SK-N-MC (cell line): Measurements from ENCODE around the gene MRO.

Source experiments
- DNase-seq: peaks from one replicate; pipeline ENCODE4 v3.0.0-alpha.2; 2011; ENCODE audit warnings: low read depth, low spot score
- H3K27ac ChIP-seq: fragments of 200-600 bp; sonication (generic); 2 replicates; pipeline ENCODE4 v1.5.1; 2016; ENCODE audit warnings: mixed run types
- H3K36me3 ChIP-seq: fragments of 200-600 bp; sonication (generic); 2 replicates; pipeline ENCODE4 v1.6.1; 2017; ENCODE audit warnings: antibody characterized with exemption, low read length, mixed read lengths; ENCODE audit not compliant: insufficient read depth
- H3K4me3 ChIP-seq: fragments of 200-600 bp; sonication (generic); 2 replicates; pipeline ENCODE4 v1.5.1; 2016
- H3K9ac ChIP-seq: fragments of 200-600 bp; sonication (generic); 2 replicates; pipeline ENCODE4 v1.8.0; 2017; ENCODE audit warnings: mixed run types, mixed read lengths; ENCODE audit not compliant: insufficient read length
- H3K9me3 ChIP-seq: fragments of 200-600 bp; sonication (generic); 2 replicates; pipeline ENCODE4 v1.6.1; 2017; ENCODE audit warnings: low read depth, mild to moderate bottlenecking, antibody characterized with exemption, low read length, moderate library complexity, mixed read lengths
- EZH2 ChIP-seq: fragments of 200-600 bp; sonication (generic); IDR thresholded peaks from one replicate; pipeline ENCODE4 v1.6.1; 2017; ENCODE audit warnings: antibody characterized with exemption
- FOXP2 ChIP-seq: optimal IDR thresholded peaks from 2 replicates; pipeline ENCODE3; 2011; ENCODE audit warnings: mild to moderate bottlenecking, moderate library complexity; ENCODE audit not compliant: insufficient read depth; ENCODE audit errors: extremely low read length, control extremely low read depth
- POLR2AphosphoS5 ChIP-seq: IDR thresholded peaks from 2 replicates; pipeline ENCODE4 v1.6.1; 2012; ENCODE audit warnings: mild to moderate bottlenecking, low read depth, low read length, borderline replicate concordance

Gene MRO

DNA sequence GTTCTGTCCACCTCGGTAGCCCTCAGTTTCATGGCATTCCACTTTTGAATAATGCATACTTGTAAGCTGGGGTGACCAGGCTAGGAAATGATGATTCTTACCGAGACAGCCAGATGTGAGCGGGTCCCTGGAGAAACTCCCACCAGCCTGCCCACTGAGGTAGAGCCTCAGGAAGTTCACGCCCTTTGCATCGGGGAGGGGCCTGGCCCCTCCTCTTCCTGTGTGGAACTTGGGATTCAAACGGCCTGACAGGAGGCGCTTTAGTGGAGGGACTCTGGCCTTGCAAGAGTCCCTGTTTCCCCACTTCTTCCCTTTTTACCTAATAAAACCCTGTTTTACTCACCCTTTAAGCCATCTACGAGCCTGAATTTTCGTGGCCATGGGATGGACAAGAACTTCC is 44.6 kb downstream of the MRO start:
- no peak overlapping the region for H3K27ac ChIP-seq
- H3K9me3 ChIP-seq: no peaks in the 10 kb centered on the region
- H3K4me3 ChIP-seq: no peak overlapping the region
- no peaks in the 10 kb centered on the region for H3K36me3 ChIP-seq
- no peak overlapping the region for H3K9ac ChIP-seq
- no peak for DNase-seq
- TF ChIP-seq POLR2AphosphoS5: no peak
- TF ChIP-seq FOXP2: no peak
- no peak for TF ChIP-seq EZH2

DNA sequence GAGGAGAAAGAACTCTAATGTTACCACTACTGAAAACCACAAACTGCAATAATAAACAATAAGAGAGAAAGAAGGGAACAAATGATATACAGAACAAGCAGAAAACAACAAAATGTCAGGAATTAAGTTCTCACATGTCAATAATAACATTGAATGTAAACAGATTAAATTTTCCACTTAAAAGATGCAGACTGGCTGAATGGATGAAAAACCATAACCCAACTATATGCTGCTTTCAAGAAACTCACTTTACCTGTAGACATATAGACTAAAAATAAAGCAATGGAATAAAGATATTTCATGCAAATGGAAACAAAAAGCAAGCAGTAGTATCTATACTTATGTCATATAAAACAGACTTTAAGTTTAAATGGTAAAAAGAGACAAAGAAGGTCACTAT is 50.4 kb downstream of the MRO start:
- Histone ChIP-seq H3K4me3 (no peak overlapping the region), H3K27ac (no peak overlapping the region), H3K9me3 (no peaks in the 10 kb centered on the region), H3K36me3 (no peaks in the 10 kb centered on the region), H3K9ac (no peak overlapping the region)
- TF ChIP-seq POLR2AphosphoS5 (no peak), FOXP2 (no peak), EZH2 (no peak)
- DNase-seq: no peak

DNA sequence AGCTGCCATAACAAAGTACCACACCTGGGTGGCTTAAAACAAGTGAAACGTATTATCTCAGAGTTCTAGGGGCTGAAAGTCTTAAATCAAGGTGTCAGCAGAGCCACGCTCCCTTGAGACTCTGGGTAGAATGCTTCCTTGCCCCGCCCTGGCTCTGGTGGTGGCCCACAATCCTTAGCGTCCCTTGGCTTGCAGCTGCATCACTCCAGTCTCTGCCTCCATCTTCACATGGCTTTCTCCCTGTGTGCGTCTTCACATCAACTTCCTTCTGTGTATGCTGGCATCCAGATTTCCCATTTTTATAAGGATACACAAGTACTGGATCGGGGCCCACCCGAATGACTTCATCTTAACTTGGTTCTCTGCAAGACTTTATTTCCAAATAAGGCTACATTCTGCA is 62.5 kb downstream of the MRO start:
- TF ChIP-seq EZH2: no peak
- TF ChIP-seq POLR2AphosphoS5: no peak
- TF ChIP-seq FOXP2: no peak
- DNase-seq: no peak
- Histone ChIP-seq H3K9ac (no peak overlapping the region), H3K9me3 (no peaks in the 10 kb centered on the region), H3K36me3 (no peaks in the 10 kb centered on the region), H3K4me3 (no peak overlapping the region), H3K27ac (no peak overlapping the region)

DNA sequence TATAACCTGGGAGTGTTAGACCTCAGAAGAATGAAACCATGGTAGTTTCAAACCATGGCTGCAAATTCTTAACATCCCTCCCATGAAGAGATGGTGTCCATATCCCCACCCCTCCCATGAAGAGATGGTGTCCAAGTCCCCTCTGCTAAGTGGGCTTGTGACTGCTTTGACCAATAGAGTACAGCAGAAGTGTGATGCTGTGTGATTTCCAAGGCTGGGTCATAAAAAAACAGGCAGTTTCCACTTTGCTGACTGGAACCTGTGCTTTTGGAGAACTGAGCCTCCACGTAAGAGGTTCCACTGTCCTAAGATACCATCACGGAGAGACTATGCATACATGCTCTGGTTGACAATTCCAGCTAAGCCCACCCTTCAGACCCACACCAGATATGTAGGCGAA is 65.5 kb downstream of the MRO start:
- Histone ChIP-seq H3K9me3 (no peaks in the 10 kb centered on the region), H3K27ac (no peak overlapping the region), H3K4me3 (no peak overlapping the region), H3K9ac (no peak overlapping the region), H3K36me3 (no peaks in the 10 kb centered on the region)
- TF ChIP-seq POLR2AphosphoS5 (no peak), FOXP2 (no peak)
- no peak for DNase-seq

DNA sequence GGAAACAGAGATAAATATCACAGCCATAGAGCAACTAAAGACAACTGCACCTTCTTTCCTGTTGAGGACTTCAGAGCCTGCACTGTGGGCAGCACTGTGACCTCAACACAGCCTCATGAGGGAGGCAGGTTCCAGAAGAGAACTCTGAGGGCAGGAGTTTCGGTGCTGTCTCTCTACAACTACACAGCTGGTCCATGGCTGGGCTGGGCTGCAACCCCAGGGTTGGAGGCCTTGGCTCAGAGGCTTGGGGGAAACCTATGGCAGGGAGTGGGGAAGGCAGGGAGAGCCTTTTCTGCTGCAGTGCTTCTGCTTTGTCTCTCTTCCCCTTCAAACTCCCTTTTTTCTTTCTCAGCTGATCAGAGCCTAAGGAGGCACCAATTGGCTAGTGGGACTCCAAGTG is 66.5 kb downstream of the MRO start:
- no peak overlapping the region for H3K9ac ChIP-seq
- H3K27ac ChIP-seq: no peak overlapping the region
- no peaks in the 10 kb centered on the region for H3K36me3 ChIP-seq
- H3K4me3 ChIP-seq: no peak overlapping the region
- TF ChIP-seq POLR2AphosphoS5: no peak
- no peak for TF ChIP-seq EZH2
- TF ChIP-seq FOXP2: no peak
- DNase-seq: no peak
- no peaks in the 10 kb centered on the region for H3K9me3 ChIP-seq

DNA sequence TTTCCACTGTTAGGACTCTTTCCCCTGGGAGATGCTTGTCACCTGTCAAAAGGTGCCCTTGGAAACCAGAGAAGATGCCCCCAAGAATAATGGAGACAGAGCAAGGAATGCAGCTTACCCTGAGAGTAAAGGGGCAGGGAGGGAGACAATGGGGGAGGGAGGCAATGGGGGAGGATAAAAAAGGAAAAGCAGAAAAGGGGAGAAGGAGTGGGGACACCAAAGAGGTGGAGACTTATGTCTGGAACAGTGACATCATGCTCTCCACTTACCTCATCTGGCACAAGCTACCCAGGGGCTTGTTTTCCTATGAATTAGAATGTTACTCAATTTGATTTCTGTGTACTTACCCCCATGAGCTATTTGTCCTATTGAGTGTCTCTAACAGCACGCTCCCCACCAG is 67.9 kb downstream of the MRO start:
- Histone ChIP-seq H3K27ac (no peak overlapping the region), H3K9me3 (no peaks in the 10 kb centered on the region), H3K4me3 (no peak overlapping the region), H3K9ac (no peak overlapping the region), H3K36me3 (no peaks in the 10 kb centered on the region)
- no peak for TF ChIP-seq POLR2AphosphoS5
- TF ChIP-seq EZH2: no peak
- no peak for TF ChIP-seq FOXP2
- no peak for DNase-seq

DNA sequence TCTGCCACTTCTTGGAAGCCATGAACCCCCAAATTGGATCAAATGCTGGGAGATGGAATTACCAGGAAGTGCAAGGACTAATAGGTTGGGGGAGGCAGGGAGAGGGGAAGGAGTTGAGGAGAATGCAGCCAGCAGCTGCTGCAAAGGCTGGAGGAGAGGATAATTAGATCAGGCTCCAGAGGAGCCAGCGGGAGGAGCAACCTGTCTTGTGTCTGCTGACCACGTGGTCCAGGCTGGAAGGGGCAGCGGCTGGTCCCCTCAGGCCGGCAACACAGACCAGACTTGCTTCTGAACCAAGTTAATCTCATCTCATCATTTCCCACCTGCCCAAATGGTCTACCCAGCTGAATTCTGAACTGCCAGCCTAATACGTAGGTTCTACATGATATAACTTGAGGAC is 68.3 kb downstream of the MRO start:
- DNase-seq: no peak
- Histone ChIP-seq H3K9ac (no peak overlapping the region), H3K27ac (no peak overlapping the region), H3K4me3 (no peak overlapping the region), H3K36me3 (no peaks in the 10 kb centered on the region), H3K9me3 (no peaks in the 10 kb centered on the region)
- TF ChIP-seq EZH2: no peak
- TF ChIP-seq FOXP2: no peak
- TF ChIP-seq POLR2AphosphoS5: no peak

DNA sequence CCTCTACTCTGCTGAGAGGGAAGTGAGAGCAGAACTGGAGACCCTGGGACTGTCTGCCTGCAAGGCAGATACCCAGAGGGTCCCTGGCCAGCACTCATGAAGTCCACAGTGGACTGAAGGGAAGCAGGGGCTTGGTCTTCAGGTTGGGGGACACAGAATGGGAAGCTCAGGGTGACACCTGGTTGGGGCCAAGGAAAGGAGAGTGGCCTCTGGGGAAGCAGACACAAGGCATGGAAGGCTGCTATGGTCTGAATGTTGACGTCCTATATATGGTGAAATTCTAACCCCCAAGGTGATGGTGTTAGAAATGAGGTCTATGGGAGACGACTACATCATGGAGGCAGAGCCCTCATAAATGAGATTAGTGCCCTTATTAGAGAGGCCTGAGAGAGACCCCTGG is 69.3 kb downstream of the MRO start:
- H3K4me3 ChIP-seq: no peak overlapping the region
- H3K9me3 ChIP-seq: no peaks in the 10 kb centered on the region
- TF ChIP-seq POLR2AphosphoS5 (no peak), EZH2 (no peak), FOXP2 (no peak)
- H3K36me3 ChIP-seq: no peaks in the 10 kb centered on the region
- H3K27ac ChIP-seq: no peak overlapping the region
- no peak for DNase-seq
- H3K9ac ChIP-seq: no peak overlapping the region

DNA sequence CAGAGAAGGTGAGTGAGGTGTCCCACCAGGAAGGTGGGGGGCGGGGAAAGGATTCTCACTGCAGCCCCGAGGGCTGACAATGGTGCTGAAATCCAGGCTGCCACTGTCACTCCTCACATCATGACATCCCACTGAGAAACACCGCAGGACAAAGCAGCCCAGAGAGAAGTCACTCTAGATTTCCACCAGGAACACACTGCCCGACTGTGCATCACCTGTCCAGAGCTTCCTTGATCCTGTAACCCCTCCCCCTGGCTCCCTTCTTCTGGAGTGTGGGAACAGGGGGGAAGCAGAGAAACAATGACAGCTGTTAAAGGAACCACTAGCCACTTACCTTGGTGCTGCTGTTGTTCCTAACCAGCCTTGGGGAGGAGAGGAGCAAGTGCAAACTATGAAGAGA is 69.9 kb downstream of the MRO start:
- Histone ChIP-seq H3K4me3 (no peak overlapping the region), H3K36me3 (no peaks in the 10 kb centered on the region), H3K9me3 (no peaks in the 10 kb centered on the region), H3K27ac (no peak overlapping the region), H3K9ac (no peak overlapping the region)
- no peak for DNase-seq
- TF ChIP-seq POLR2AphosphoS5 (no peak), FOXP2 (no peak), EZH2 (no peak)
